HepG2 (cell line): Measurements from ENCODE around the gene ST3GAL4.

ENCODE experiments used
- CTCF ChIP-seq: sonication (generic); formaldehyde crosslinking; IDR thresholded peaks from 2 replicates; pipeline ENCODE4 v1.5.0; 2020; ENCODE audit warnings: mild to moderate bottlenecking, missing genetic modification reagents, moderate library complexity
- GLI4 ChIP-seq: sonication (generic); formaldehyde crosslinking; IDR thresholded peaks from 2 replicates; pipeline ENCODE4 v1.5.1; 2020; ENCODE audit warnings: missing genetic modification reagents, mild to moderate bottlenecking, moderate library complexity, borderline replicate concordance
- KAT8 ChIP-seq: IDR thresholded peaks from 2 replicates; pipeline ENCODE4 v1.6.1; 2016; ENCODE audit warnings: missing genetic modification reagents, missing compliant biosample characterization
- POLR2G ChIP-seq: fragments of 200-400 bp; formaldehyde crosslinking; IDR thresholded peaks from 2 replicates; pipeline ENCODE4 v1.6.1; 2018; ENCODE audit warnings: mild to moderate bottlenecking, low read depth, low read length, moderate library complexity
- ZNF335 ChIP-seq: sonication (generic); formaldehyde crosslinking; IDR thresholded peaks from 2 replicates; pipeline ENCODE4 v1.4.0; 2020; ENCODE audit warnings: missing genetic modification reagents
- TF ChIP-seq, protein P1 (sequence below): sonication (generic); formaldehyde crosslinking; IDR thresholded peaks from 2 replicates; pipeline ENCODE4 v1.4.0; 2020; ENCODE audit warnings: missing genetic modification reagents

- TF ChIP-seq POLR2G (no peak), GLI4 (no peak), ZNF335 (CRISPR knock-in tag) (no peak), KAT8 (CRISPR knock-in tag) (no peak), CTCF (no peak)
- TF ChIP-seq, protein P1, sequence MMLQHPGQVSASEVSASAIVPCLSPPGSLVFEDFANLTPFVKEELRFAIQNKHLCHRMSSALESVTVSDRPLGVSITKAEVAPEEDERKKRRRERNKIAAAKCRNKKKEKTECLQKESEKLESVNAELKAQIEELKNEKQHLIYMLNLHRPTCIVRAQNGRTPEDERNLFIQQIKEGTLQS, result no peak
Measured at GRCh38 chr11:126363706-126364248, 8.3 kb downstream of the ST3GAL4 start.
